GM19240 (cell line): Measurements from ENCODE around the gene ABT1.

Source experiments
- DNase-seq: peaks from one replicate; pipeline ENCODE4 v3.0.0; 2011; ENCODE audit warnings: low spot score; ENCODE audit not compliant: insufficient read length

ABT1 gene

GRCh38 chr6:26602262-26602661 lies 5.5 kb downstream of the ABT1 start:
- no peak for DNase-seq

- no peak for DNase-seq
These were observed 7.3 kb downstream of the ABT1 start for GRCh38 chr6:26604026-26604425.

- DNase-seq = no peak
These were observed 8.0 kb downstream of the ABT1 start for GRCh38 chr6:26604797-26605196.

- peak; percentile 33 for DNase-seq
These were observed 10.9 kb downstream of the ABT1 start for GRCh38 chr6:26607434-26608230.

- no peak for DNase-seq
These were observed 12.7 kb downstream of the ABT1 start for GRCh38 chr6:26609463-26609862.

- no peak for DNase-seq
These were observed 14.8 kb downstream of the ABT1 start for GRCh38 chr6:26611599-26611998.

GRCh38 chr6:26613201-26613600 lies 16.4 kb downstream of the ABT1 start:
- DNase-seq = no peak

GRCh38 chr6:26613689-26614683 lies 17.2 kb downstream of the ABT1 start:
- no peak for DNase-seq

GRCh38 chr6:26623339-26623859 lies 26.6 kb downstream of the ABT1 start:
- no peak for DNase-seq

- DNase-seq = no peak
These were observed 27.8 kb downstream of the ABT1 start for GRCh38 chr6:26624557-26624956.

GRCh38 chr6:26627843-26628242 lies 31.1 kb downstream of the ABT1 start:
- DNase-seq = no peak

- DNase-seq = no peak
These were observed 32.6 kb downstream of the ABT1 start for GRCh38 chr6:26629359-26629758.

GRCh38 chr6:26640806-26641205 lies 44.1 kb downstream of the ABT1 start:
- no peak for DNase-seq

GRCh38 chr6:26646074-26646473 lies 49.3 kb downstream of the ABT1 start:
- DNase-seq = no peak
